Mucosa of descending colon (tissue), 3 donors: ENCODE results near the gene SLC12A4. TPM values are rescaled to one million over a fixed set of nuclear protein-coding genes. Genes with fewer than 3 reads are reported as not detected.

Source experiments
- ATAC-seq: fragments of 200-7000 bp; cut with Tn5 transposase; one replicate; pipeline ENCODE4 v1.9.1; 2020; ENCODE audit warnings: mild to moderate bottlenecking, moderate library complexity
- DNase-seq, 3 donors: peaks; one replicate each; pipeline ENCODE4 v3.0.0-alpha.2; 2020
- H3K36me3 ChIP-seq: fragments of 200-600 bp; one replicate; pipeline ENCODE4 v1.8.0; 2021; ENCODE audit warnings: low read depth, mild to moderate bottlenecking
- H3K4me1 ChIP-seq: fragments of 200-600 bp; one replicate; pipeline ENCODE4 v1.8.0; 2021; ENCODE audit warnings: low read depth, mild to moderate bottlenecking
- H3K4me3 ChIP-seq: fragments of 200-600 bp; one replicate; pipeline ENCODE4 v1.8.0; 2021; ENCODE audit warnings: mild to moderate bottlenecking
- H3K9me3 ChIP-seq: fragments of 200-600 bp; one replicate; pipeline ENCODE4 v1.8.0; 2021; ENCODE audit warnings: mild to moderate bottlenecking
- CTCF ChIP-seq: fragments of 200-600 bp; IDR thresholded peaks from one replicate; pipeline ENCODE4 v1.8.0; 2022; ENCODE audit warnings: antibody characterized with exemption, mild to moderate bottlenecking
- intact Hi-C, 2 donors: fragments of 100-400 bp; cut with DNase I in 1 of 2; cut with micrococcal nuclease in 1 of 2; formaldehyde crosslinking; loops; one replicate each; pipeline versions ENCODE4 v1.11.0 to v1.11.1; 2022; cut with DNase I, micrococcal nuclease
- total RNA-seq, 3 donors: library from RNA; stranded (reverse); fragmentation: NEBNext Ultra II Directional in 2 of 3; extraction: Animal tissue kit (Norgen Biotek cat#: 25700) in 2 of 3; gene quantifications; one replicate each; pipeline versions ENCODE4 v1.2.1 to v1.2.4, GENCODE V29; 2021 to 2023
- donor health status: DM: no; HTN: no; CAD: no; lungs with moderate emphysema.
- donor health status: DM: no; HTN: no; CAD: no.
- donor health status: DM: no; HTN: yes; CAD: no.

Gene SLC12A4
- total RNA-seq, 3 donors from 2014 or later = 4.0 to 68.5 (median 22.2) TPM

GRCh38 chr16:67990018-67990386, 21.6 kb upstream of the SLC12A4 start:
- intact Hi-C loops = no loop called here
- H3K4me1 ChIP-seq = peaks cover 15% of the 10 kb centered on the region
- ATAC-seq (no peak), DNase-seq (no peak)
- H3K36me3 ChIP-seq = no peaks in the 10 kb centered on the region
- no peaks in the 10 kb centered on the region for H3K9me3 ChIP-seq
- no peak for TF ChIP-seq CTCF
- no peak overlapping the region for H3K4me3 ChIP-seq

GRCh38 chr16:67989322-67990017, 21.0 kb upstream of the SLC12A4 start:
- DNase-seq (no peak), ATAC-seq (no peak)
- Histone ChIP-seq H3K9me3 (no peaks in the 10 kb centered on the region), H3K4me1 (peaks cover 15% of the 10 kb centered on the region), H3K4me3 (no peak overlapping the region), H3K36me3 (no peaks in the 10 kb centered on the region)
- TF ChIP-seq CTCF = no peak
- intact Hi-C loops = no loop called here

- intact Hi-C loops = no loop called here
- ATAC-seq = no peak
- Histone ChIP-seq H3K36me3 (no peaks in the 10 kb centered on the region), H3K4me3 (no peak overlapping the region), H3K9me3 (no peaks in the 10 kb centered on the region), H3K4me1 (peaks cover 13% of the 10 kb centered on the region)
- DNase-seq = no peak
- TF ChIP-seq CTCF = no peak
These were observed 20.2 kb upstream of the SLC12A4 start for GRCh38 chr16:67988675-67989074.

- no peak for DNase-seq
- Histone ChIP-seq H3K36me3 (no peaks in the 10 kb centered on the region), H3K4me3 (no peak overlapping the region), H3K9me3 (no peaks in the 10 kb centered on the region), H3K4me1 (peaks cover 3% of the 10 kb centered on the region)
- no peak for ATAC-seq
- no peak for TF ChIP-seq CTCF
- intact Hi-C loops = no loop called here
These were observed 19.2 kb upstream of the SLC12A4 start for GRCh38 chr16:67987460-67988160.

- no peak for ATAC-seq
- peaks cover 3% of the 10 kb centered on the region for H3K4me1 ChIP-seq
- DNase-seq = no peak
- no peaks in the 10 kb centered on the region for H3K9me3 ChIP-seq
- H3K4me3 ChIP-seq = no peak overlapping the region
- intact Hi-C loops = no loop called here
- TF ChIP-seq CTCF = no peak
- H3K36me3 ChIP-seq = no peaks in the 10 kb centered on the region
These were observed 18.5 kb upstream of the SLC12A4 start for GRCh38 chr16:67986949-67987348.
